HCT116 (cell line): ENCODE measurements around the gene BCL6. TPM values are rescaled to one million over a fixed set of nuclear protein-coding genes. Genes with fewer than 3 reads are reported as not detected.

Experiments used
- ATAC-seq: fragments of 200-7000 bp; cut with Tn5 transposase; 2 replicates; pipeline ENCODE4 v1.9.1; 2020; ENCODE audit warnings: mild to moderate bottlenecking, moderate library complexity
- BruUV-seq: library from RNA; stranded (reverse); fragments of 400-500 nt; replicated peaks from 2 replicates; lab custom pipeline; 2021; lab: Mats Ljungman, UMichigan
- CTCF ChIA-PET: fragments of 300-600 bp; sonication (Branson Sonifier 250); formaldehyde crosslinking; loops from one replicate; lab custom pipeline; 2021; ENCODE audit warnings: antibody characterized with exemption; lab: Charles Lee
- POLR2A ChIA-PET: fragments of 300-600, 350-600 bp; sonication (Branson Sonifier 250); formaldehyde crosslinking; loops from one replicate; lab custom pipeline; 2021; ENCODE audit warnings: antibody characterized with exemption; lab: Charles Lee
- RAD21 ChIA-PET, 2 experiments: fragments of 300-600 bp; sonication (Branson Sonifier 250); formaldehyde crosslinking; loops; one replicate each; lab custom pipeline; 2023; ENCODE audit warnings: low total read pairs in 2 of 2; ENCODE audit not compliant: uncharacterized antibody in 2 of 2, unreplicated experiment in 2 of 2, low non-redundant PET in 1 of 2; lab: Charles Lee
- DNase-seq: peaks from one replicate; pipeline ENCODE4 v3.0.0-alpha.2; 2010; ENCODE audit warnings: low read depth, low spot score
- H2AFZ ChIP-seq: fragments of 200-600 bp; shearing (Covaris generic), sonication (generic); 2 replicates; pipeline ENCODE4 v1.6.1; 2017; ENCODE audit warnings: low read depth, mixed run types, mixed read lengths, antibody characterized with exemption, low read length; ENCODE audit not compliant: poor library complexity, severe bottlenecking
- H3K27ac ChIP-seq: 2 replicates; pipeline ENCODE4 v1.5.1; 2012; ENCODE audit warnings: low read depth, low read length
- H3K27me3 ChIP-seq: fragments of 200-600 bp; sonication (generic); 2 replicates; pipeline ENCODE4 v1.6.1; 2016; ENCODE audit warnings: mixed run types, low read length, mixed read lengths; ENCODE audit not compliant: insufficient read depth
- H3K36me3 ChIP-seq, 2 experiments: fragments of 200-500 bp in 1 of 2; fragments of 200-600 bp in 1 of 2; sonication (Bioruptor generic) in 1 of 2; sonication (generic) in 1 of 2; 2 replicates each; pipeline versions ENCODE4 v1.5.1 to v1.6.1; 2014 to 2016; ENCODE audit warnings: low read length in 2 of 2, inconsistent platforms in 1 of 2, mixed read lengths in 1 of 2, mixed run types in 1 of 2; ENCODE audit not compliant: insufficient read depth in 2 of 2, control insufficient read depth in 1 of 2
- H3K4me1 ChIP-seq, 2 experiments: fragments of 200-600 bp in 1 of 2; sonication (generic) in 1 of 2; 2 replicates each; pipeline versions ENCODE4 v1.5.1 to v1.6.1; 2012 to 2017; ENCODE audit warnings: low read length in 2 of 2, inconsistent platforms in 1 of 2, mild to moderate bottlenecking in 1 of 2, mixed read lengths in 1 of 2, mixed run types in 1 of 2, moderate library complexity in 1 of 2; ENCODE audit not compliant: insufficient read depth in 2 of 2, control insufficient read depth in 1 of 2
- H3K4me2 ChIP-seq: fragments of 200-600 bp; sonication (generic); 2 replicates; pipeline ENCODE4 v1.6.1; 2017; ENCODE audit warnings: mixed run types, low read length, mixed read lengths
- H3K4me3 ChIP-seq, 2 experiments: fragments of 200-600 bp in 1 of 2; sonication (generic) in 1 of 2; replicated peaks in 1 of 2; 2 replicates each; pipeline ENCODE4 v1.5.1; 2011 to 2016; ENCODE audit warnings: low read length in 2 of 2, control low read depth in 1 of 2, low read depth in 1 of 2, mild to moderate bottlenecking in 1 of 2, mixed read lengths in 1 of 2, mixed run types in 1 of 2
- H3K79me2 ChIP-seq: fragments of 200-600 bp; sonication (generic); 2 replicates; pipeline ENCODE4 v1.6.1; 2017; ENCODE audit warnings: mild to moderate bottlenecking, mixed run types, low read length, moderate library complexity, mixed read lengths; ENCODE audit not compliant: insufficient read depth
- H3K9ac ChIP-seq: fragments of 200-600 bp; sonication (generic); 2 replicates; pipeline ENCODE4 v1.6.1; 2016; ENCODE audit warnings: low read length, mixed read lengths
- H3K9me2 ChIP-seq: fragments of 200-600 bp; sonication (generic), shearing (Covaris generic); 2 replicates; pipeline ENCODE4 v1.6.1; 2017; ENCODE audit warnings: mixed run types, mild to moderate bottlenecking, moderate library complexity; ENCODE audit not compliant: insufficient read depth
- H3K9me3 ChIP-seq, 2 experiments: fragments of 200-500 bp in 1 of 2; fragments of 200-600 bp in 1 of 2; sonication (Bioruptor generic) in 1 of 2; sonication (generic) in 1 of 2; 2 replicates each; pipeline ENCODE4 v1.6.1; 2014 to 2017; ENCODE audit warnings: low read length in 2 of 2, mixed read lengths in 2 of 2, inconsistent platforms in 1 of 2, low read depth in 1 of 2, mild to moderate bottlenecking in 1 of 2, mixed run types in 1 of 2, moderate library complexity in 1 of 2; ENCODE audit not compliant: control insufficient read depth in 1 of 2, insufficient read depth in 1 of 2
- H4K20me1 ChIP-seq: fragments of 200-600 bp; sonication (generic), shearing (Covaris generic); 2 replicates; pipeline ENCODE4 v1.6.1; 2017; ENCODE audit warnings: mixed run types, mild to moderate bottlenecking, moderate library complexity; ENCODE audit not compliant: insufficient read depth
- ATF3 ChIP-seq: IDR thresholded peaks from 2 replicates; pipeline ENCODE4 v1.6.1; 2012
- CBX3 ChIP-seq: IDR thresholded peaks from 2 replicates; pipeline ENCODE4 v1.6.1; 2012; ENCODE audit warnings: low read depth
- CEBPB ChIP-seq: IDR thresholded peaks from 2 replicates; pipeline ENCODE4 v1.6.1; 2012; ENCODE audit warnings: low read depth
- CTCF ChIP-seq, 3 experiments: fragments of 200-600 bp in 1 of 3; sonication (generic) in 1 of 3; IDR thresholded peaks in 2 of 3; conservative IDR thresholded peaks in 1 of 3; 2 replicates each; pipeline ENCODE4 v1.5.1; 2012 to 2017; ENCODE audit warnings: low read depth in 2 of 3, low read length in 2 of 3, antibody characterized with exemption in 1 of 3, borderline replicate concordance in 1 of 3, control low read depth in 1 of 3, mild to moderate bottlenecking in 1 of 3, mixed read lengths in 1 of 3, mixed run types in 1 of 3, moderate library complexity in 1 of 3; ENCODE audit not compliant: insufficient read depth in 1 of 3
- EGR1 ChIP-seq: IDR thresholded peaks from 2 replicates; pipeline ENCODE4 v1.6.1; 2012; ENCODE audit warnings: low read depth
- ELF1 ChIP-seq: IDR thresholded peaks from 2 replicates; pipeline ENCODE4 v1.6.1; 2012; ENCODE audit warnings: low read depth, borderline replicate concordance
- EZH2 ChIP-seq: fragments of 200-600 bp; sonication (generic); IDR thresholded peaks from 2 replicates; pipeline ENCODE4 v1.6.1; 2017; ENCODE audit warnings: antibody characterized with exemption, mixed run types
- EZH2phosphoT487 ChIP-seq: fragments of 200-600 bp; IDR thresholded peaks from 2 replicates; pipeline ENCODE4 v1.6.1; 2018; ENCODE audit warnings: antibody characterized with exemption, borderline replicate concordance
- FOSL1 ChIP-seq: IDR thresholded peaks from 2 replicates; pipeline ENCODE4 v1.6.1; 2012; ENCODE audit warnings: low read depth
- JUND ChIP-seq: IDR thresholded peaks from 2 replicates; pipeline ENCODE4 v1.6.1; 2012
- MAX ChIP-seq: IDR thresholded peaks from 2 replicates; pipeline ENCODE4 v1.6.1; 2012
- POLR2A ChIP-seq: IDR thresholded peaks from 2 replicates; pipeline ENCODE4 v1.7.0; 2011; ENCODE audit warnings: borderline replicate concordance; ENCODE audit not compliant: insufficient read depth, insufficient read length; ENCODE audit errors: extremely low read depth
- RAD21 ChIP-seq: IDR thresholded peaks from 2 replicates; pipeline ENCODE4 v1.6.1; 2012; ENCODE audit warnings: low read depth, mild to moderate bottlenecking
- REST ChIP-seq: IDR thresholded peaks from 2 replicates; pipeline ENCODE4 v1.6.1; 2012; ENCODE audit warnings: low read depth
- SP1 ChIP-seq: IDR thresholded peaks from 2 replicates; pipeline ENCODE4 v1.6.1; 2012; ENCODE audit warnings: low read depth
- SRF ChIP-seq: IDR thresholded peaks from 2 replicates; pipeline ENCODE4 v1.6.1; 2012; ENCODE audit warnings: low read depth
- TCF7L2 ChIP-seq: IDR thresholded peaks from 2 replicates; pipeline ENCODE4 v1.7.0; 2011; ENCODE audit warnings: borderline replicate concordance, inconsistent platforms; ENCODE audit not compliant: insufficient read depth, insufficient read length; ENCODE audit errors: extremely low read depth
- YY1 ChIP-seq: IDR thresholded peaks from 2 replicates; pipeline ENCODE4 v1.6.1; 2011; ENCODE audit warnings: low read length, low read depth, moderate library complexity, mild to moderate bottlenecking; ENCODE audit not compliant: insufficient replicate concordance; ENCODE audit errors: extremely low read depth
- ZBTB33 ChIP-seq: IDR thresholded peaks from 2 replicates; pipeline ENCODE4 v1.6.1; 2011; ENCODE audit warnings: mild to moderate bottlenecking, low read length, moderate library complexity; ENCODE audit not compliant: insufficient replicate concordance; ENCODE audit errors: extremely low read depth
- ZNF274 ChIP-seq: fragments of 200-500 bp; sonication (Bioruptor generic); IDR thresholded peaks from 2 replicates; pipeline ENCODE4 v1.6.1; 2014; ENCODE audit warnings: mild to moderate bottlenecking, low read depth, low read length, inconsistent platforms
- intact Hi-C: fragments of 100-400 bp; cut with micrococcal nuclease; formaldehyde crosslinking; loops from 2 replicates; pipeline ENCODE4 v1.10.0; 2022
- total RNA-seq: library from RNA; stranded (reverse); gene quantifications from one replicate; pipeline ENCODE4 v1.2.1, GENCODE V29; 2021; ENCODE audit not compliant: unreplicated experiment

Gene BCL6
- total RNA-seq, 1 experiment from 2014 or later, result 17.5 TPM

- H4K20me1 ChIP-seq, result no peaks in the 10 kb centered on the region
- no peak within 1 kb of the TSS for H3K27ac ChIP-seq
- H3K9me3 ChIP-seq, result no peaks in the 10 kb centered on the region
- TF ChIP-seq SRF (no peak), RAD21 (no peak), CBX3 (no peak), REST (no peak), ZBTB33 (no peak), ATF3 (no peak), EZH2 (no peak), TCF7L2 (no peak), FOSL1 (no peak), MAX (no peak), POLR2A (no peak), SP1 (no peak), EGR1 (no peak), JUND (no peak), ZNF274 (no peak), CEBPB (no peak), ELF1 (no peak), YY1 (no peak), EZH2phosphoT487 (no peak), CTCF (IDR thresholded peaks at IDR 0.05 in 2 of 3, conservative IDR thresholded peaks at IDR 0.05 in 1 of 3; ENCODE audit: borderline replicate concordance in 1 of 3, insufficient read depth in 1 of 3, low read depth in 2 of 3, low read length in 2 of 3) (no peak)
- TF ChIP-seq, all 23 proteins: peak for 0
- CTCF ChIA-PET, result interaction anchor here (1.5 kb wide), 1 partner anchor 10 kb away, joined by 3 read pairs; no protein-coding TSS in a partner anchor
- Histone ChIP-seq H3K4me1 (peaks cover 0 to 5% of the 10 kb centered on the region in 2 experiments; a peak in 2 of 4 replicates), H3K79me2 (no peaks in the 10 kb centered on the region), H2AFZ (no peak within 1 kb of the TSS), H3K4me3 (no peak within 1 kb of the TSS), H3K9me2 (no peaks in the 10 kb centered on the region), H3K9ac (no peak within 1 kb of the TSS), H3K36me3 (no peaks in the 10 kb centered on the region), H3K27me3 (0 out of 2 replicates have a peak, but pooled peaks cover 2% of the 10 kb centered on the region), H3K4me2 (no peak within 1 kb of the TSS)
- POLR2A ChIA-PET, result no interaction called here
- RAD21 ChIA-PET, result no interaction called here
- intact Hi-C loops, result no loop called here
- no peak for ATAC-seq
- BruUV-seq, result no TSS peak
- DNase-seq, result no peak
These were observed 42.7 kb downstream of the BCL6 start, which contains the start of gene RTP2 for GRCh38 chr3:187702507-187703033. RTP2 (minus strand) TSS chr3:187702557; CDS start chr3:187702128, 429 bp downstream.
